ENCODE measurements around the gene ATG13.

ATG13 gene

DNA sequence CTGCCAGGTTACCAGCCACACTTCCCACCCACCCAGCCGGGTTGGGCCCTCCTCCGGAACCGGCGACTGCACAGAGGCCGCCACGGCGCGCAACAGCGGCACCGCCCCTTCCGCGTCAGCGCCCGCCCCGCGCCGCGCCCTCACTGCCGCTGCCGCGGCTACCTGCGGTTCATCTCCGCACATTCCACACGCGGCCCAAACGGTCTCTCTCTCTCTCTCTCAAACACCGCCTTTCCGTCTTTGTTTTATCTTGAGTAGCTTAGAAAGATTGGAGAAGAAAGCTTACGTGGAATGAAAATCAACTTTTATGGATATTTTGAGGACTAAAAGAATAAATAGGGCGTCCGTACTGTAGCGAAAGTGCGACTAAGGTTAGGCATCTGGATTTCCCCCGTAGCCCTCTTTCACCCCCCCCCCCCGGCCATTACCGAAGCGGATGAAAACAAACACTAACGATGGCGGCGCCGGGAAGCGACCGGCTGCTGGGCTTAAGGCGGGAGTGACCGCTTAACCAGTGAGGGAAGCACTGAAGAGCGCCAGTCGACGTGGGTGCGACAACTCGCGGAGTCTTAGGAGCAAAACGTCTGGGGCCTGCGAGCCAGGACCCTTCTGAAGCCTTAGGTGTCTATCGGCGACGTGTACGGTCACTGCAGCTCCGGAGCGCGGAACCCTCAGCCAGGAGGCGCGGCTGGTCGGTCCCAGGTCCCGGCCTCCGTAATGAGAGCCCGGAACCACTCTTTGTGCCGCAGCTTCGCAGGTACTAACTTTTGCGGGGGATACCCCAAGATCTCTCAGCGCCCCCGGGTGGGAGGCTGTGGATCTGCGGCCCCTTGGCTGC, at the start of gene ATG13, which contains the start of gene HARBI1:
Gene ATG13 (plus strand): TSS at position 420 of the 838 bp plus-strand sequence. CDS start 26,739 bp downstream, outside the sequence.
Gene HARBI1 (minus strand): TSS at position 94 of the 838 bp plus-strand sequence. CDS start 990 bp downstream, outside the sequence.
- Histone ChIP-seq H3K79me2 (ENCODE audit: low read length) (peaks cover 27% of the 10 kb centered on the region), H3K9me3 (ENCODE audit: insufficient read depth, low read length) (no peaks in the 10 kb centered on the region), H3K4me3 (ENCODE audit: low read length) (peak within 1 kb of the TSS; percentile 96)

DNA sequence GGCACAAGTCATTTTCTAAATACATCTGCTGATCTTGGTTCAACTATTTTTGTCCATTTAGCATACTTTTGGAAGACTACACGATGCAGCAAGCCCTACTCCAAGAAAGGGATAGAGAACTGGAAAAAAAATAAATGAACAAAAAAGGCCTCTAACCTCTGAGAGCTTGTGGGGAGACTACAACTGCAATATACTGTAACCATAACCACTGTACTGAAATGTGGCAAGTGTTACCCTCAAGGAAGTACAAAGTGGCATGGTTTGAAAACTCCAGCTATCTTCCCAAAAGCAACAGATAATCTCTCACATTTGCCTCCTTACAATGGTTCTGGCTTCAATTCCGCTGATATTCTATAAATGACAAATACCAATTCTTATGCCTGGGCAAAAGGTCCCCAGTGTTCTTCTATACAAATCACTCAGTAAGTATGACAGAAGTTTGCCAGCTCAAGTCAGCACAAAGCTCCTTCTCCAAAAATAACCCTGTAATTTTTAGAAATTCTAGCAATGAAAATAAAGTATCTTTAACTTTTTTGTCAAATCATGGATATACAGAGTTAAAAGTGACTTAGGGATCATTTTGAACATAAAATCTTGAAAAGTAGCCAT, 46.5 kb upstream of the ATG13 start:
- no peak for TF ChIP-seq EZH2phosphoT487 (IDR thresholded peaks at IDR 0.05; ENCODE audit: low read depth)
- TF ChIP-seq, protein P1, sequence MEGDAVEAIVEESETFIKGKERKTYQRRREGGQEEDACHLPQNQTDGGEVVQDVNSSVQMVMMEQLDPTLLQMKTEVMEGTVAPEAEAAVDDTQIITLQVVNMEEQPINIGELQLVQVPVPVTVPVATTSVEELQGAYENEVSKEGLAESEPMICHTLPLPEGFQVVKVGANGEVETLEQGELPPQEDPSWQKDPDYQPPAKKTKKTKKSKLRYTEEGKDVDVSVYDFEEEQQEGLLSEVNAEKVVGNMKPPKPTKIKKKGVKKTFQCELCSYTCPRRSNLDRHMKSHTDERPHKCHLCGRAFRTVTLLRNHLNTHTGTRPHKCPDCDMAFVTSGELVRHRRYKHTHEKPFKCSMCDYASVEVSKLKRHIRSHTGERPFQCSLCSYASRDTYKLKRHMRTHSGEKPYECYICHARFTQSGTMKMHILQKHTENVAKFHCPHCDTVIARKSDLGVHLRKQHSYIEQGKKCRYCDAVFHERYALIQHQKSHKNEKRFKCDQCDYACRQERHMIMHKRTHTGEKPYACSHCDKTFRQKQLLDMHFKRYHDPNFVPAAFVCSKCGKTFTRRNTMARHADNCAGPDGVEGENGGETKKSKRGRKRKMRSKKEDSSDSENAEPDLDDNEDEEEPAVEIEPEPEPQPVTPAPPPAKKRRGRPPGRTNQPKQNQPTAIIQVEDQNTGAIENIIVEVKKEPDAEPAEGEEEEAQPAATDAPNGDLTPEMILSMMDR (IDR thresholded peaks at IDR 0.05; ENCODE audit: low read depth, low read length) = no peak
- Histone ChIP-seq H3K36me3 (replicated peaks; ENCODE audit: low read depth, low read length) (peaks cover 4% of the 10 kb centered on the region), H3K9ac (ENCODE audit: low read length) (no peak overlapping the region), H2AFZ (ENCODE audit: low read depth, low read length) (no peak overlapping the region), H3K27ac (ENCODE audit: low read length) (no peak overlapping the region), H3K4me3 (ENCODE audit: low read length) (no peak overlapping the region), H3K27me3 (ENCODE audit: low read depth, low read length) (no peaks in the 10 kb centered on the region), H3K79me2 (ENCODE audit: low read length) (peaks cover 79% of the 10 kb centered on the region), H3K4me2 (ENCODE audit: low read length) (no peak overlapping the region), H4K20me1 (ENCODE audit: insufficient read depth, low read length) (0 out of 2 replicates have a peak, but pooled peaks cover 10% of the 10 kb centered on the region), H3K9me3 (ENCODE audit: insufficient read depth, low read length) (no peaks in the 10 kb centered on the region), H3K4me1 (ENCODE audit: low read length) (no peaks in the 10 kb centered on the region; the same call in 1 of the 2 replicates)

More for the DNA sequence above, at the start of gene ATG13, which contains the start of gene HARBI1:
- Histone ChIP-seq H3K9ac (ENCODE audit: low read length) (peak within 1 kb of the TSS; percentile 92), H4K20me1 (ENCODE audit: insufficient read depth, low read length) (no peaks in the 10 kb centered on the region), H3K27me3 (ENCODE audit: low read depth, low read length) (no peaks in the 10 kb centered on the region), H2AFZ (ENCODE audit: low read depth, low read length) (peak within 1 kb of the TSS; percentile 97), H3K4me1 (ENCODE audit: low read length) (peaks cover 13% of the 10 kb centered on the region), H3K27ac (ENCODE audit: low read length) (peak within 1 kb of the TSS; percentile 79), H3K4me2 (ENCODE audit: low read length) (peak within 1 kb of the TSS; percentile 81), H3K36me3 (replicated peaks; ENCODE audit: low read depth, low read length) (no peaks in the 10 kb centered on the region)
- TF ChIP-seq, protein P1 (IDR thresholded peaks at IDR 0.05; ENCODE audit: low read depth, low read length) = peak; percentile 79
- TF ChIP-seq EZH2phosphoT487 (IDR thresholded peaks at IDR 0.05; ENCODE audit: low read depth) = no peak

DNA sequence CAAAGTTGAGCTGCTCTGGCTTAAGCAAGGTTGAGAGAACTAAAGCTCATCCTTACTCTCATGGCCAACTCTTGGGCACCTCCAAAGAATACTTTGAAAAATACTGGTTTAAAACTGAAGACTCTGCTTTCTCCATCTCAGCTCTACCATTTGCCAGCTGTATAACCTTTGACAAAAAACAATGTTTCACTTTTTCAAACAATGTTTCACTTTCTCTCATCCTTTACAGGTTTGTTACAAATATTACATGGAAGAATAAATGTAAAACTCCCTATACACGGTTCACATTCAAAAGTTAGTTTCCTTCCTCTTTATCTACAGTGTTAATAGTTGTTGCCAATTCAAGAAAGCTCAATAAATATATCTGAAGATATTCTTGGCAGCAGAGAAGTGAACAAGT, 42.7 kb upstream of the ATG13 start:
- Histone ChIP-seq H2AFZ (ENCODE audit: low read depth, low read length) (no peak overlapping the region), H3K4me2 (ENCODE audit: low read length) (no peak overlapping the region), H3K9ac (ENCODE audit: low read length) (no peak overlapping the region), H3K27me3 (ENCODE audit: low read depth, low read length) (no peaks in the 10 kb centered on the region), H3K4me3 (ENCODE audit: low read length) (no peak overlapping the region), H4K20me1 (ENCODE audit: insufficient read depth, low read length) (peaks cover 19% of the 10 kb centered on the region; the same call in 1 of the 2 replicates), H3K36me3 (replicated peaks; ENCODE audit: low read depth, low read length) (peaks cover 9% of the 10 kb centered on the region), H3K4me1 (ENCODE audit: low read length) (no peaks in the 10 kb centered on the region; the same call in 1 of the 2 replicates), H3K9me3 (ENCODE audit: insufficient read depth, low read length) (no peaks in the 10 kb centered on the region), H3K79me2 (ENCODE audit: low read length) (peaks cover 76% of the 10 kb centered on the region), H3K27ac (ENCODE audit: low read length) (no peak overlapping the region)
- TF ChIP-seq EZH2phosphoT487 (IDR thresholded peaks at IDR 0.05; ENCODE audit: low read depth) = no peak
- TF ChIP-seq, protein P1 (IDR thresholded peaks at IDR 0.05; ENCODE audit: low read depth, low read length) = no peak

DNA sequence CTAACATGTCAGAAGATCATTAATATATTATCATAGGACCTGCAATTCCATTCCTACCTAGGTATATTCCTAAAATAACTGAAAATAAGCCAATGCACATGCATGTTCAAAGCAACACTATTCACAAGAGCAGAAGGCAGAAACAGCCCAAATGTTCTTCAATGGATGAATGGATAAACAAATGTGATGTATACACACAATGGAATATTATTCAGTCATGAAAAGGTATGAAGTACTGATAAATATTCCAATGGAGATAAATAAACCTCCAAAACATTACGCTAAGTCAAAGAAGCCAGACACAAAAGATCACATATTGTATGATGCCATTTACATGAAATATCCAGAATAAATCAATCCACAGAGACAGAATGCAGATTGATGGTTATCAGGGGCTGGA, 40.3 kb upstream of the ATG13 start:
- no peak overlapping the region for H3K4me3 ChIP-seq (ENCODE audit: low read length)
- no peaks in the 10 kb centered on the region for H3K9me3 ChIP-seq (ENCODE audit: insufficient read depth, low read length)
- H3K27me3 ChIP-seq (ENCODE audit: low read depth, low read length) = no peaks in the 10 kb centered on the region
- H3K27ac ChIP-seq (ENCODE audit: low read length) = no peak overlapping the region
- TF ChIP-seq, protein P1 (IDR thresholded peaks at IDR 0.05; ENCODE audit: low read depth, low read length) = no peak
- no peak for TF ChIP-seq EZH2phosphoT487 (IDR thresholded peaks at IDR 0.05; ENCODE audit: low read depth)
- peaks cover 79% of the 10 kb centered on the region for H3K79me2 ChIP-seq (ENCODE audit: low read length)
- no peak overlapping the region for H3K4me2 ChIP-seq (ENCODE audit: low read length)
- peaks cover 16% of the 10 kb centered on the region; the same call in 1 of the 2 replicates for H4K20me1 ChIP-seq (ENCODE audit: insufficient read depth, low read length)
- H3K4me1 ChIP-seq (ENCODE audit: low read length) = no peaks in the 10 kb centered on the region; the same call in 1 of the 2 replicates
- no peak overlapping the region for H3K9ac ChIP-seq (ENCODE audit: low read length)
- no peak overlapping the region for H2AFZ ChIP-seq (ENCODE audit: low read depth, low read length)
- H3K36me3 ChIP-seq (replicated peaks; ENCODE audit: low read depth, low read length) = peaks cover 9% of the 10 kb centered on the region

Measured in OCI-LY3 (cell line).